GM12878 (cell line): ENCODE results near the gene METTL1. TPM values are rescaled to one million over a fixed set of nuclear protein-coding genes. Genes with fewer than 3 reads are reported as not detected.

Source experiments
- BCL11A ChIP-seq: IDR thresholded peaks from 2 replicates; pipeline ENCODE4 v1.6.1; 2011; ENCODE audit warnings: low read depth, low read length
- CREB1 ChIP-seq: IDR thresholded peaks from 2 replicates; pipeline ENCODE4 v1.6.1; 2012; ENCODE audit warnings: low read depth, mild to moderate bottlenecking, inconsistent platforms
- EGR1 ChIP-seq, 2 experiments: IDR thresholded peaks; 1 replicate in 1 of 2; 2 replicates in 1 of 2; pipeline ENCODE4 v1.6.1; 2011 to 2012; ENCODE audit warnings: low read depth in 2 of 2, low read length in 2 of 2, borderline replicate concordance in 1 of 2, mild to moderate bottlenecking in 1 of 2, moderate library complexity in 1 of 2
- EZH2 ChIP-seq: IDR thresholded peaks from 2 replicates; pipeline ENCODE4 v1.6.1; 2012; ENCODE audit warnings: low read depth, mild to moderate bottlenecking, control low read depth, inconsistent platforms, low read length, borderline replicate concordance; ENCODE audit not compliant: control insufficient read depth
- FOXM1 ChIP-seq: IDR thresholded peaks from 2 replicates; pipeline ENCODE4 v1.6.1; 2012; ENCODE audit warnings: low read depth, mild to moderate bottlenecking, inconsistent platforms, low read length, moderate library complexity
- GATAD2B ChIP-seq: fragments of 450-650 bp; conservative IDR thresholded peaks from 2 replicates; pipeline ENCODE4 v1.6.1; 2017; ENCODE audit warnings: low read depth, mild to moderate bottlenecking, moderate library complexity
- HCFC1 ChIP-seq: fragments of 150-350 bp; IDR thresholded peaks from 2 replicates; pipeline ENCODE4 v1.6.1; 2014; ENCODE audit warnings: low read length
- KDM1A ChIP-seq: fragments of 200-600 bp; sonication (generic); IDR thresholded peaks from 2 replicates; pipeline ENCODE4 v1.6.1; 2016; ENCODE audit warnings: borderline replicate concordance
- KLF5 ChIP-seq: fragments of 450-650 bp; IDR thresholded peaks from 2 replicates; pipeline ENCODE4 v1.6.1; 2014; ENCODE audit warnings: mild to moderate bottlenecking; ENCODE audit not compliant: partially characterized antibody
- MEF2B ChIP-seq: fragments of 450-650 bp; IDR thresholded peaks from 2 replicates; pipeline ENCODE4 v1.6.1; 2018; ENCODE audit warnings: mild to moderate bottlenecking, moderate library complexity; ENCODE audit not compliant: partially characterized antibody, poor library complexity, severe bottlenecking
- MYC ChIP-seq: IDR thresholded peaks from 2 replicates; pipeline ENCODE4 v1.6.1; 2011; ENCODE audit warnings: mild to moderate bottlenecking, low read length, moderate library complexity, inconsistent platforms; ENCODE audit not compliant: insufficient read depth, insufficient replicate concordance, insufficient read length, severe bottlenecking
- PAX5 ChIP-seq: IDR thresholded peaks from 2 replicates; pipeline ENCODE4 v1.6.1; 2011; ENCODE audit warnings: low read depth, low read length, borderline replicate concordance
- POLR2AphosphoS5 ChIP-seq: IDR thresholded peaks from 2 replicates; pipeline ENCODE4 v1.6.1; 2011; ENCODE audit warnings: mild to moderate bottlenecking, low read length, inconsistent platforms
- RBBP5 ChIP-seq: fragments of 200-600 bp; sonication (generic); conservative IDR thresholded peaks from 2 replicates; pipeline ENCODE4 v1.6.1; 2016
- RUNX3 ChIP-seq: IDR thresholded peaks from 2 replicates; pipeline ENCODE4 v1.6.1; 2012; ENCODE audit warnings: low read length, inconsistent platforms
- SMAD5 ChIP-seq: IDR thresholded peaks from 2 replicates; pipeline ENCODE4 v1.6.1; 2016; ENCODE audit warnings: antibody characterized with exemption, low read depth
- SMARCA5 ChIP-seq: fragments of 450-650 bp; IDR thresholded peaks from 2 replicates; pipeline ENCODE4 v1.6.1; 2017; ENCODE audit warnings: mild to moderate bottlenecking
- SMC3 ChIP-seq: IDR thresholded peaks from 2 replicates; pipeline ENCODE4 v1.6.1; 2011; ENCODE audit warnings: low read length, improper control_type of control experiment, borderline replicate concordance
- SPI1 ChIP-seq: IDR thresholded peaks from 2 replicates; pipeline ENCODE4 v1.6.1; 2011; ENCODE audit warnings: low read depth, mild to moderate bottlenecking, low read length, moderate library complexity, borderline replicate concordance; ENCODE audit not compliant: insufficient read depth
- ZNF622 ChIP-seq: fragments of 450-650 bp; IDR thresholded peaks from 2 replicates; pipeline ENCODE4 v1.6.1; 2017; ENCODE audit warnings: mild to moderate bottlenecking, inconsistent platforms
- ZZZ3 ChIP-seq: IDR thresholded peaks from 2 replicates; pipeline ENCODE4 v1.6.1; 2011; ENCODE audit warnings: low read depth; ENCODE audit not compliant: control insufficient read depth, insufficient read length
- polyA plus RNA-seq, 11 experiments: library from polyadenylated mRNA; depleted of rRNA in 4 of 11; unstranded in 6 of 11; stranded (reverse) in 5 of 11; fragments of >200 nt; fragmentation: Nextera tagmentation in 4 of 11; fragmentation: Illumina TruSeq in 1 of 11; extraction: Ambion mirVana in 4 of 11; extraction: Trizol in 1 of 11; gene quantifications; 1 replicate in 1 of 11; 2 replicates in 10 of 11; pipeline versions ENCODE4 v1.2.1 to v1.2.3, GENCODE V29; 2011 to 2016; ENCODE audit warnings: inconsistent platforms in 2 of 11, missing spikeins in 2 of 11, low read depth in 1 of 11
- total RNA-seq, 4 experiments: library from RNA; depleted of rRNA in 3 of 4; stranded (reverse); fragments of >200 nt in 3 of 4; fragmentation: Illumina TruSeq in 1 of 4; extraction: Trizol in 1 of 4; gene quantifications; 2 replicates each; pipeline versions ENCODE4 v1.2.1 to v1.2.3, GENCODE V29; 2013 to 2021
- TF ChIP-seq, protein P1 (sequence below): fragments of 450-650 bp; IDR thresholded peaks from 2 replicates; pipeline ENCODE4 v1.6.1; 2018; ENCODE audit warnings: mild to moderate bottlenecking, low read depth, moderate library complexity; ENCODE audit not compliant: partially characterized antibody
- TF ChIP-seq, protein P2 (sequence below): IDR thresholded peaks from 2 replicates; pipeline ENCODE4 v1.6.1; 2012; ENCODE audit warnings: low read depth, low read length, improper control_type of control experiment
- TF ChIP-seq, protein P3 (sequence below): IDR thresholded peaks from 2 replicates; pipeline ENCODE4 v1.6.1; 2012; ENCODE audit warnings: low read depth, low read length, improper control_type of control experiment
- TF ChIP-seq, protein P4 (sequence below): IDR thresholded peaks from 2 replicates; pipeline ENCODE4 v1.6.1; 2011; ENCODE audit warnings: borderline replicate concordance, low read depth, mild to moderate bottlenecking, moderate library complexity, low read length; ENCODE audit not compliant: insufficient read depth, poor library complexity, severe bottlenecking

Gene METTL1
- total and polyA plus RNA-seq, 10 of the 15 experiments (the other 5 are each of a cell fraction or from before 2014, with no cell fraction given): 11.3 to 44.3 (median 30.6) TPM

DNA sequence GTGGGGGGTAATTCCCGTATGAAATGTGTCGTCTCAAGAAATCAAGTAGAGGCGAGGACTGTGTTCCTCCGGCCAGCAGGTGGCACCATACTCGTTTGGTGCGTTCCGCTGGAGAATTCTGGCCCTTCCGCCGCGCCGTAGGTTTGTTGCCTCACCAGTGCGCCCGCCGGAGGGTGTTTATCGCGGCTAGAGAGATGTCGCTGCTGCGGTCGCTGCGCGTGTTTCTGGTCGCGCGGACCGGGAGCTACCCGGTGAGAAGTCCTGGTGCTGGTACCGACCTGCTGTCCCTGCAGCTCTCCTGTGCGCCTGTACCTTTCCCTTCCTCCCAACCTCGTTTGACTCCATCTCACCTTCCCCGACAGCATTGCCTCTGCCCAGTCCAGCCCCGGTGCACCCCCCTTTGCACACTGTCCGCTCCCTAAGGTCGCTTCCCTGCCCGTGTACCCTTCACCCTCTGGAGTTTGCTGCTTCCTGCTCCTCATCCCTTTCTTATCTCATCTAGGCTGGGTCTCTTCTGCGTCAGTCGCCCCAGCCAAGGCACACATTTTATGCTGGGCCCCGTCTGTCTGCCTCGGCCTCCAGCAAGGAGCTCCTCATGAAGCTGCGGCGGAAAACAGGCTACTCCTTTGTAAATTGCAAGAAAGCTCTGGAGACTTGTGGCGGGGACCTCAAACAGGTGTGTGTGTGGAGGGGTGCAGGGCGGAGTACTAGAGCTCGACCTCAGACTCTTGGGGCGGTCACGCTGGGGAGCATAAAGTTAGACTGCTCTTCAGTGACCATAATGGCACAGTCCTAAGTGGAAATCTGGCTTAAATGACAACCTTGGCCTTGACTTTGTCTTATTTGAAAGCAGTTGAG, 10.9 kb upstream of the METTL1 start, which contains the start of gene TSFM (continued):
- TF ChIP-seq, protein P1, sequence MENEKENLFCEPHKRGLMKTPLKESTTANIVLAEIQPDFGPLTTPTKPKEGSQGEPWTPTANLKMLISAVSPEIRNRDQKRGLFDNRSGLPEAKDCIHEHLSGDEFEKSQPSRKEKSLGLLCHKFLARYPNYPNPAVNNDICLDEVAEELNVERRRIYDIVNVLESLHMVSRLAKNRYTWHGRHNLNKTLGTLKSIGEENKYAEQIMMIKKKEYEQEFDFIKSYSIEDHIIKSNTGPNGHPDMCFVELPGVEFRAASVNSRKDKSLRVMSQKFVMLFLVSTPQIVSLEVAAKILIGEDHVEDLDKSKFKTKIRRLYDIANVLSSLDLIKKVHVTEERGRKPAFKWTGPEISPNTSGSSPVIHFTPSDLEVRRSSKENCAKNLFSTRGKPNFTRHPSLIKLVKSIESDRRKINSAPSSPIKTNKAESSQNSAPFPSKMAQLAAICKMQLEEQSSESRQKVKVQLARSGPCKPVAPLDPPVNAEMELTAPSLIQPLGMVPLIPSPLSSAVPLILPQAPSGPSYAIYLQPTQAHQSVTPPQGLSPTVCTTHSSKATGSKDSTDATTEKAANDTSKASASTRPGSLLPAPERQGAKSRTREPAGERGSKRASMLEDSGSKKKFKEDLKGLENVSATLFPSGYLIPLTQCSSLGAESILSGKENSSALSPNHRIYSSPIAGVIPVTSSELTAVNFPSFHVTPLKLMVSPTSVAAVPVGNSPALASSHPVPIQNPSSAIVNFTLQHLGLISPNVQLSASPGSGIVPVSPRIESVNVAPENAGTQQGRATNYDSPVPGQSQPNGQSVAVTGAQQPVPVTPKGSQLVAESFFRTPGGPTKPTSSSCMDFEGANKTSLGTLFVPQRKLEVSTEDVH: peak; percentile 40
- TF ChIP-seq SPI1: 0 out of 2 replicates have a peak, but pooled peaks have one; percentile 1
- TF ChIP-seq, protein P2, sequence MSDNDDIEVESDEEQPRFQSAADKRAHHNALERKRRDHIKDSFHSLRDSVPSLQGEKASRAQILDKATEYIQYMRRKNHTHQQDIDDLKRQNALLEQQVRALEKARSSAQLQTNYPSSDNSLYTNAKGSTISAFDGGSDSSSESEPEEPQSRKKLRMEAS: peak; percentile 83
- TF ChIP-seq EGR1 (IDR thresholded peaks at IDR 0.05; ENCODE audit: borderline replicate concordance in 1 of 2, low read depth in 2 of 2, low read length in 2 of 2): peak in 1 of 2 experiments; percentile 87; a peak in 2 of 3 replicates
- TF ChIP-seq RUNX3: peak; percentile 87
- TF ChIP-seq GATAD2B: peak; percentile 50; the same call in 1 of the 2 replicates
- TF ChIP-seq ZNF622: no peak
- TF ChIP-seq BCL11A: no peak
- peak; percentile 86 for TF ChIP-seq MYC
- TF ChIP-seq ZZZ3: no peak
- peak; percentile 56; the same call in 1 of the 2 replicates for TF ChIP-seq SMAD5
- TF ChIP-seq, protein P3, sequence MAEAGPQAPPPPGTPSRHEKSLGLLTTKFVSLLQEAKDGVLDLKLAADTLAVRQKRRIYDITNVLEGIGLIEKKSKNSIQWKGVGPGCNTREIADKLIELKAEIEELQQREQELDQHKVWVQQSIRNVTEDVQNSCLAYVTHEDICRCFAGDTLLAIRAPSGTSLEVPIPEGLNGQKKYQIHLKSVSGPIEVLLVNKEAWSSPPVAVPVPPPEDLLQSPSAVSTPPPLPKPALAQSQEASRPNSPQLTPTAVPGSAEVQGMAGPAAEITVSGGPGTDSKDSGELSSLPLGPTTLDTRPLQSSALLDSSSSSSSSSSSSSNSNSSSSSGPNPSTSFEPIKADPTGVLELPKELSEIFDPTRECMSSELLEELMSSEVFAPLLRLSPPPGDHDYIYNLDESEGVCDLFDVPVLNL: no peak
- TF ChIP-seq, protein P4, sequence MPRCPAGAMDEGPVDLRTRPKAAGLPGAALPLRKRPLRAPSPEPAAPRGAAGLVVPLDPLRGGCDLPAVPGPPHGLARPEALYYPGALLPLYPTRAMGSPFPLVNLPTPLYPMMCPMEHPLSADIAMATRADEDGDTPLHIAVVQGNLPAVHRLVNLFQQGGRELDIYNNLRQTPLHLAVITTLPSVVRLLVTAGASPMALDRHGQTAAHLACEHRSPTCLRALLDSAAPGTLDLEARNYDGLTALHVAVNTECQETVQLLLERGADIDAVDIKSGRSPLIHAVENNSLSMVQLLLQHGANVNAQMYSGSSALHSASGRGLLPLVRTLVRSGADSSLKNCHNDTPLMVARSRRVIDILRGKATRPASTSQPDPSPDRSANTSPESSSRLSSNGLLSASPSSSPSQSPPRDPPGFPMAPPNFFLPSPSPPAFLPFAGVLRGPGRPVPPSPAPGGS: no peak
- no peak for TF ChIP-seq KDM1A
- TF ChIP-seq SMARCA5: peak; percentile 85; the same call in 1 of the 2 replicates
- TF ChIP-seq CREB1: peak; percentile 98
- TF ChIP-seq SMC3: peak; percentile 45; the same call in 1 of the 2 replicates
- TF ChIP-seq FOXM1: peak; percentile 52; the same call in 1 of the 2 replicates
- peak; percentile 68 for TF ChIP-seq KLF5
- no peak for TF ChIP-seq MEF2B
- peak; percentile 80 for TF ChIP-seq HCFC1
- TF ChIP-seq RBBP5: no peak
- 0 out of 2 replicates have a peak, but pooled peaks have one; percentile 62 for TF ChIP-seq PAX5
- TF ChIP-seq EZH2: no peak
- TF ChIP-seq POLR2AphosphoS5: peak; percentile 94
